K562 (cell line): ENCODE data around the gene TMEM132D. TPM values are rescaled to one million over a fixed set of nuclear protein-coding genes. Genes with fewer than 3 reads are reported as not detected.

Experiments
- ATF7 ChIP-seq: fragments of 450-650 bp; IDR thresholded peaks from 2 replicates; pipeline ENCODE4 v1.7.1; 2014; ENCODE audit warnings: mild to moderate bottlenecking, moderate library complexity
- BRD9 ChIP-seq: fragments of 450-650 bp; IDR thresholded peaks from 2 replicates; pipeline ENCODE4 v1.6.1; 2018; ENCODE audit warnings: low read depth; ENCODE audit not compliant: partially characterized antibody
- CHD2 ChIP-seq: IDR thresholded peaks from 2 replicates; pipeline ENCODE4 v1.6.1; 2011; ENCODE audit warnings: low read depth, low read length
- CHD4 ChIP-seq: fragments of 200-600 bp; sonication (generic); IDR thresholded peaks from 3 replicates; pipeline ENCODE4 v1.6.1; 2012; ENCODE audit warnings: low read depth, mild to moderate bottlenecking, mixed read lengths, low read length, inconsistent platforms; ENCODE audit not compliant: insufficient read depth, insufficient replicate concordance, poor library complexity, severe bottlenecking
- CREB3L1 ChIP-seq: fragments of 450-650 bp; IDR thresholded peaks from 2 replicates; pipeline ENCODE4 v1.6.1; 2014; ENCODE audit warnings: low read depth, mild to moderate bottlenecking, moderate library complexity, borderline replicate concordance
- FOXK2 ChIP-seq, 2 experiments: fragments of 450-650 bp; IDR thresholded peaks in 1 of 2; conservative IDR thresholded peaks in 1 of 2; 2 replicates each; pipeline ENCODE4 v1.6.1; 2016; ENCODE audit warnings: low read depth in 2 of 2, mild to moderate bottlenecking in 1 of 2
- GABPA ChIP-seq: fragments of 200-800 bp; sonication (Bioruptor generic); conservative IDR thresholded peaks from 2 replicates; pipeline ENCODE4 v1.6.1; 2016; ENCODE audit warnings: low read depth, missing genetic modification characterization, missing compliant biosample characterization
- HDAC2 ChIP-seq: fragments of 450-650 bp; IDR thresholded peaks from 2 replicates; pipeline ENCODE4 v1.6.1; 2016; ENCODE audit warnings: mild to moderate bottlenecking
- KAT8 ChIP-seq: fragments of 450-650 bp; IDR thresholded peaks from 2 replicates; pipeline ENCODE4 v1.6.1; 2016; ENCODE audit warnings: low read depth, mild to moderate bottlenecking
- LEF1 ChIP-seq: fragments of 450-650 bp; IDR thresholded peaks from 2 replicates; pipeline ENCODE4 v1.6.1; 2016; ENCODE audit warnings: mild to moderate bottlenecking
- MYC ChIP-seq, 2 experiments: fragments of 250-450 bp in 1 of 2; sonication (Bioruptor Pico) in 1 of 2; IDR thresholded peaks; 2 replicates each; pipeline versions ENCODE4 v1.5.1 to v1.6.1; 2012 to 2021; ENCODE audit warnings: low read depth in 2 of 2, borderline replicate concordance in 1 of 2, improper control_type of control experiment in 1 of 2, low read length in 1 of 2, mild to moderate bottlenecking in 1 of 2, moderate library complexity in 1 of 2
- NFRKB ChIP-seq: fragments of 450-650 bp; IDR thresholded peaks from 2 replicates; pipeline ENCODE4 v1.6.1; 2016; ENCODE audit warnings: low read depth
- PHF20 ChIP-seq: fragments of 450-650 bp; IDR thresholded peaks from 2 replicates; pipeline ENCODE4 v1.6.1; 2018; ENCODE audit not compliant: partially characterized antibody
- PML ChIP-seq: IDR thresholded peaks from 2 replicates; pipeline ENCODE4 v1.6.1; 2012; ENCODE audit warnings: low read length, inconsistent platforms
- POLR2G ChIP-seq: fragments of 200-400 bp; formaldehyde crosslinking; IDR thresholded peaks from 2 replicates; pipeline ENCODE4 v1.6.1; 2017; ENCODE audit warnings: low read depth, mild to moderate bottlenecking, antibody characterized with exemption, low read length, moderate library complexity
- RBFOX2 ChIP-seq: fragments of 200-400 bp; formaldehyde crosslinking; IDR thresholded peaks from 2 replicates; pipeline ENCODE4 v1.6.1; 2017; ENCODE audit warnings: low read depth, mild to moderate bottlenecking, low read length, moderate library complexity
- RBM25 ChIP-seq: fragments of 200-400 bp; formaldehyde crosslinking; IDR thresholded peaks from 2 replicates; pipeline ENCODE4 v1.6.1; 2018; ENCODE audit warnings: low read length, low read depth, moderate library complexity; ENCODE audit not compliant: severe bottlenecking
- TAF1 ChIP-seq: IDR thresholded peaks from 2 replicates; pipeline ENCODE4 v1.6.1; 2011; ENCODE audit warnings: mild to moderate bottlenecking, low read length, moderate library complexity; ENCODE audit not compliant: insufficient read depth, control insufficient read depth, severe bottlenecking; ENCODE audit errors: extremely low read depth
- TOE1 ChIP-seq, 2 experiments: fragments of 450-650 bp in 1 of 2; sonication (generic) in 1 of 2; formaldehyde crosslinking in 1 of 2; IDR thresholded peaks; 2 replicates each; pipeline versions ENCODE4 v1.7.1 to v1.8.0; 2016 to 2022; ENCODE audit warnings: borderline replicate concordance in 2 of 2, mild to moderate bottlenecking in 2 of 2, antibody characterized with exemption in 1 of 2, inconsistent platforms in 1 of 2, low read depth in 1 of 2, missing genetic modification reagents in 1 of 2, moderate library complexity in 1 of 2
- ZBTB11 ChIP-seq, 3 experiments: fragments of 200-800 bp in 1 of 3; fragments of 250-450 bp in 1 of 3; fragments of 450-650 bp in 1 of 3; sonication (Bioruptor Pico) in 1 of 3; sonication (Bioruptor generic) in 1 of 3; formaldehyde crosslinking in 1 of 3; IDR thresholded peaks; 2 replicates each; pipeline versions ENCODE4 v1.6.1 to v1.8.0; 2016 to 2022; ENCODE audit warnings: mild to moderate bottlenecking in 2 of 3, missing genetic modification characterization in 2 of 3, missing compliant biosample characterization in 1 of 3, moderate library complexity in 1 of 3
- ZNF133 ChIP-seq: fragments of 250-450 bp; sonication (Bioruptor Pico); IDR thresholded peaks from 2 replicates; pipeline ENCODE4 v1.4.0; 2020; ENCODE audit warnings: mild to moderate bottlenecking
- polyA plus RNA-seq, 8 experiments: library from polyadenylated mRNA; depleted of rRNA in 4 of 8; stranded (reverse) in 5 of 8; unstranded in 3 of 8; fragments of >200 nt; fragmentation: Nextera tagmentation in 2 of 8; fragmentation: Illumina TruSeq in 1 of 8; extraction: Ambion mirVana in 2 of 8; extraction: Trizol in 1 of 8; gene quantifications; 2 replicates each; pipeline versions ENCODE4 v1.2.1 to v1.2.3, GENCODE V29; 2011 to 2014; ENCODE audit warnings: inconsistent platforms in 1 of 8, missing spikeins in 1 of 8
- total RNA-seq, 7 experiments: library from RNA; depleted of rRNA in 6 of 7; stranded (reverse); fragments of >200 nt in 6 of 7; fragmentation: Illumina TruSeq in 2 of 7; extraction: Trizol in 2 of 7; gene quantifications; 2 replicates each; pipeline versions ENCODE4 v1.2.1 to v1.2.3, GENCODE V29; 2011 to 2021; ENCODE audit warnings: low replicate concordance in 1 of 7

The TMEM132D gene
- total and polyA plus RNA-seq, 9 of the 15 experiments (the other 6 are each of a cell fraction or from before 2014, with no cell fraction given), result not detected

GRCh38 chr12:129109174-129110001, 794.4 kb downstream of the TMEM132D start (continued):
- peak in 1 of 3 experiments; percentile 91; a peak in 2 of 6 replicates for TF ChIP-seq ZBTB11 (CRISPR knock-in tag; IDR thresholded peaks at IDR 0.05)
- no peak for TF ChIP-seq LEF1
- TF ChIP-seq POLR2G, result peak; percentile 61
- peak; percentile 86; the same call in 1 of the 2 replicates for TF ChIP-seq HDAC2
- TF ChIP-seq ZNF133, result no peak
- peak; percentile 25; the same call in 1 of the 2 replicates for TF ChIP-seq TOE1 (IDR thresholded peaks at IDR 0.05; ENCODE audit: borderline replicate concordance)
- no peak for TF ChIP-seq TOE1 (CRISPR knock-in tag; IDR thresholded peaks at IDR 0.05; ENCODE audit: borderline replicate concordance, low read depth)
- peak; percentile 52 for TF ChIP-seq TAF1
- TF ChIP-seq RBM25, result peak; percentile 98
- TF ChIP-seq CHD4, result peak; percentile 79
- no peak for TF ChIP-seq BRD9
- peak; percentile 95 for TF ChIP-seq CHD2
- TF ChIP-seq PHF20, result peak; percentile 40
- TF ChIP-seq GABPA, result peak; percentile 59
- peak; percentile 64; the same call in 1 of the 2 replicates for TF ChIP-seq MYC (IDR thresholded peaks at IDR 0.05; ENCODE audit: low read depth, low read length)
- TF ChIP-seq MYC (CRISPR knock-in tag; IDR thresholded peaks at IDR 0.05; ENCODE audit: borderline replicate concordance, low read depth), result no peak
- TF ChIP-seq FOXK2 (conservative IDR thresholded peaks at IDR 0.05 in 1 of 2, IDR thresholded peaks at IDR 0.05 in 1 of 2; ENCODE audit: low read depth in 2 of 2), result peak; percentile 53 to 75; a peak in 3 of 4 replicates
- peak; percentile 73; the same call in 1 of the 2 replicates for TF ChIP-seq CREB3L1
- peak; percentile 60; the same call in 1 of the 2 replicates for TF ChIP-seq PML
- TF ChIP-seq RBFOX2, result peak; percentile 75
- TF ChIP-seq NFRKB, result peak; percentile 65; the same call in 1 of the 2 replicates
- TF ChIP-seq KAT8, result no peak
- TF ChIP-seq ATF7, result peak; percentile 58
